PC-3 (cell line): Measurements from ENCODE around the gene STEAP2. TPM values are rescaled to one million over a fixed set of nuclear protein-coding genes. Genes with fewer than 3 reads are reported as not detected.

Experiments used
- ATAC-seq: fragments of 200-7000 bp; cut with Tn5 transposase; 2 replicates; pipeline ENCODE4 v1.9.1; 2020; ENCODE audit warnings: mild to moderate bottlenecking, moderate library complexity
- BruUV-seq: library from RNA; stranded (reverse); fragments of 400-500 nt; replicated peaks from 2 replicates; lab custom pipeline; 2021; lab: Mats Ljungman, UMichigan
- CTCF ChIA-PET: fragments of 300-600 bp; sonication (Branson Sonifier 250); formaldehyde crosslinking; loops from one replicate; lab custom pipeline; 2022; ENCODE audit warnings: antibody characterized with exemption; lab: Charles Lee
- POLR2A ChIA-PET: fragments of 300-600 bp; sonication (Branson Sonifier 250); formaldehyde crosslinking; loops from one replicate; lab custom pipeline; 2022; ENCODE audit warnings: antibody characterized with exemption; ENCODE audit not compliant: unreplicated experiment; lab: Charles Lee
- DNase-seq: peaks from one replicate; pipeline ENCODE4 v3.0.0-alpha.2; 2015
- H2AFZ ChIP-seq: fragments of 300-600 bp; sonication (generic); 2 replicates; pipeline ENCODE4 v1.6.0; 2016; ENCODE audit warnings: antibody characterized with exemption, low read length
- H3F3A ChIP-seq: fragments of 300-600 bp; sonication (generic); one replicate; pipeline ENCODE4 v1.6.0; 2017; ENCODE audit warnings: antibody characterized with exemption, low read length, control low read depth, mild to moderate bottlenecking; ENCODE audit not compliant: unreplicated experiment
- H3K27ac ChIP-seq: fragments of 300-600 bp; sonication (generic); 2 replicates; pipeline ENCODE4 v1.5.1; 2016; ENCODE audit warnings: mild to moderate bottlenecking, low read length
- H3K27me3 ChIP-seq: fragments of 300-600 bp; sonication (generic); 2 replicates; pipeline ENCODE4 v1.6.1; 2016; ENCODE audit warnings: low read length, mixed read lengths
- H3K36me3 ChIP-seq: fragments of 300-600 bp; sonication (generic); 2 replicates; pipeline ENCODE4 v1.6.1; 2016; ENCODE audit warnings: low read depth, mixed run types, low read length, mixed read lengths
- H3K4me1 ChIP-seq: fragments of 300-600 bp; sonication (generic); 2 replicates; pipeline ENCODE4 v1.5.1; 2016; ENCODE audit warnings: low read length; ENCODE audit not compliant: insufficient read depth
- H3K4me2 ChIP-seq: fragments of 300-600 bp; sonication (generic); 2 replicates; pipeline ENCODE4 v1.6.0; 2016; ENCODE audit warnings: low read length
- H3K4me3 ChIP-seq: fragments of 300-600 bp; sonication (generic); 2 replicates; pipeline ENCODE4 v1.5.1; 2016; ENCODE audit warnings: mild to moderate bottlenecking, low read length, mixed read lengths
- H3K79me2 ChIP-seq: fragments of 300-600 bp; sonication (generic); 2 replicates; pipeline ENCODE4 v1.6.1; 2017; ENCODE audit warnings: low read length, mixed read lengths
- H3K9ac ChIP-seq: fragments of 300-600 bp; sonication (generic); 2 replicates; pipeline ENCODE4 v1.6.0; 2016; ENCODE audit warnings: mild to moderate bottlenecking, low read length
- H3K9me2 ChIP-seq: fragments of 300-600 bp; sonication (generic); replicated peaks from 2 replicates; pipeline ENCODE4 v1.6.1; 2016; ENCODE audit warnings: mixed run types, low read length, mixed read lengths
- H3K9me3 ChIP-seq: fragments of 300-600 bp; sonication (generic); 2 replicates; pipeline ENCODE4 v1.6.1; 2016; ENCODE audit warnings: low read length, mixed read lengths
- H4K20me1 ChIP-seq: fragments of 300-600 bp; sonication (generic); 2 replicates; pipeline ENCODE4 v1.6.1; 2016; ENCODE audit warnings: low read length, mixed read lengths
- CTCF ChIP-seq: fragments of 300-600 bp; sonication (generic); conservative IDR thresholded peaks from 2 replicates; pipeline ENCODE4 v1.5.1; 2017; ENCODE audit warnings: antibody characterized with exemption, low read depth, mild to moderate bottlenecking, low read length
- EZH2 ChIP-seq: fragments of 300-600 bp; sonication (generic); IDR thresholded peaks from one replicate; pipeline ENCODE4 v1.6.1; 2017; ENCODE audit warnings: antibody characterized with exemption, mild to moderate bottlenecking, low read length; ENCODE audit not compliant: unreplicated experiment
- EZH2phosphoT487 ChIP-seq: fragments of 300-600 bp; sonication (generic); IDR thresholded peaks from 2 replicates; pipeline ENCODE4 v1.6.1; 2018; ENCODE audit warnings: mild to moderate bottlenecking, antibody characterized with exemption, low read length, borderline replicate concordance
- intact Hi-C: fragments of 100-400 bp; cut with micrococcal nuclease; formaldehyde crosslinking; loops from 2 replicates; pipeline ENCODE4 v1.9.0; 2023
- total RNA-seq: library from RNA; depleted of rRNA; stranded (reverse); fragments of >200 nt; gene quantifications from 2 replicates; pipeline ENCODE4 v1.2.3, GENCODE V29; 2014

STEAP2 gene
- total RNA-seq, 1 experiment from 2014 or later, result 7.0 TPM

- H3K4me3 ChIP-seq, result no peak overlapping the region
- no peaks in the 10 kb centered on the region for H3K9me2 ChIP-seq
- H3K79me2 ChIP-seq, result no peaks in the 10 kb centered on the region
- no peaks in the 10 kb centered on the region for H3K4me1 ChIP-seq
- TF ChIP-seq CTCF, result no peak
- TF ChIP-seq EZH2, result no peak
- TF ChIP-seq EZH2phosphoT487, result no peak
- H4K20me1 ChIP-seq, result no peaks in the 10 kb centered on the region
- ATAC-seq (no peak), DNase-seq (no peak)
- intact Hi-C loops, result no loop called here
- no peaks in the 10 kb centered on the region for H3K9me3 ChIP-seq
- CTCF ChIA-PET, result no interaction called here
- POLR2A ChIA-PET, result no interaction called here
- H3K4me2 ChIP-seq, result no peak overlapping the region
- H3K9ac ChIP-seq, result no peak overlapping the region
- no peaks in the 10 kb centered on the region for H3K27me3 ChIP-seq
- H2AFZ ChIP-seq, result no peak overlapping the region
- no TSS peak for BruUV-seq
- H3K27ac ChIP-seq, result no peak overlapping the region
- no peaks in the 10 kb centered on the region for H3K36me3 ChIP-seq
- H3F3A ChIP-seq, result no peaks in the 10 kb centered on the region
These were observed 19.3 kb downstream of the STEAP2 start for GRCh38 chr7:90230834-90231233.

- no peaks in the 10 kb centered on the region for H3K79me2 ChIP-seq
- no peak overlapping the region for H3K4me2 ChIP-seq
- no peak for ATAC-seq
- H3K27me3 ChIP-seq, result no peaks in the 10 kb centered on the region
- H3K27ac ChIP-seq, result no peak overlapping the region
- CTCF ChIA-PET, result no interaction called here
- H3K9me3 ChIP-seq, result no peaks in the 10 kb centered on the region
- DNase-seq, result no peak
- TF ChIP-seq EZH2, result no peak
- no peak for TF ChIP-seq EZH2phosphoT487
- POLR2A ChIA-PET, result no interaction called here
- H3F3A ChIP-seq, result no peaks in the 10 kb centered on the region
- no peak overlapping the region for H3K9ac ChIP-seq
- no peak overlapping the region for H3K4me3 ChIP-seq
- H3K4me1 ChIP-seq, result no peaks in the 10 kb centered on the region
- intact Hi-C loops, result no loop called here
- H4K20me1 ChIP-seq, result no peaks in the 10 kb centered on the region
- no peaks in the 10 kb centered on the region for H3K36me3 ChIP-seq
- no peaks in the 10 kb centered on the region for H3K9me2 ChIP-seq
- BruUV-seq, result no TSS peak
- no peak overlapping the region for H2AFZ ChIP-seq
These were observed 19.8 kb downstream of the STEAP2 start for GRCh38 chr7:90231304-90231703.

- intact Hi-C loops, result no loop called here
- CTCF ChIA-PET, result no interaction called here
These were observed 20.9 kb downstream of the STEAP2 start for GRCh38 chr7:90232430-90232829.

More at GRCh38 chr7:90232430-90232829, 20.9 kb downstream of the STEAP2 start:
- H3K4me3 ChIP-seq, result no peak overlapping the region
- no peaks in the 10 kb centered on the region for H3K79me2 ChIP-seq
- no peaks in the 10 kb centered on the region for H3K27me3 ChIP-seq
- no peak overlapping the region for H3K27ac ChIP-seq
- no peaks in the 10 kb centered on the region for H3K4me1 ChIP-seq
- no TSS peak for BruUV-seq
- H2AFZ ChIP-seq, result no peak overlapping the region
- no peak overlapping the region for H3K4me2 ChIP-seq
- H3K9ac ChIP-seq, result no peak overlapping the region
- DNase-seq, result no peak
- no peaks in the 10 kb centered on the region for H3K9me3 ChIP-seq
- no peak for ATAC-seq
- H3F3A ChIP-seq, result no peaks in the 10 kb centered on the region
- H4K20me1 ChIP-seq, result no peaks in the 10 kb centered on the region
- POLR2A ChIA-PET, result no interaction called here
- no peaks in the 10 kb centered on the region for H3K36me3 ChIP-seq
- TF ChIP-seq CTCF (no peak), EZH2phosphoT487 (no peak)
- H3K9me2 ChIP-seq, result no peaks in the 10 kb centered on the region
